Esophagus muscularis mucosa (tissue), 4 donors: Measurements from ENCODE around the gene CCRL2. TPM values are rescaled to one million over a fixed set of nuclear protein-coding genes. Genes with fewer than 3 reads are reported as not detected.
A peak's percentile ranks its signal among the peaks of the same experiment; 100 is the strongest.

Experiments
- DNase-seq: peaks from one replicate; pipeline ENCODE4 v3.0.0-alpha.2; 2017; ENCODE audit errors: extremely low spot score
- H3K27ac ChIP-seq, 4 donors: fragments of 200-600 bp; sonication (generic); replicated peaks in 1 of 4; 1 replicate in 3 of 4; 2 replicates in 1 of 4; pipeline ENCODE4 v1.5.1; 2016 to 2019; ENCODE audit warnings: mild to moderate bottlenecking in 1 of 4
- H3K27me3 ChIP-seq, 4 donors: fragments of 200-600 bp; sonication (generic); one replicate each; pipeline versions ENCODE4 v1.5.1 to v1.6.0; 2016 to 2019
- H3K36me3 ChIP-seq, 4 donors: fragments of 200-600 bp; sonication (generic); one replicate each; pipeline ENCODE4 v1.5.1; 2016 to 2019
- H3K4me1 ChIP-seq, 4 donors: fragments of 200-600 bp; sonication (generic); one replicate each; pipeline ENCODE4 v1.5.1; 2016 to 2019
- H3K4me3 ChIP-seq, 4 donors: fragments of 200-600 bp; sonication (generic); 1 replicate in 2 of 4; 2 replicates in 2 of 4; pipeline ENCODE4 v1.5.1; 2016 to 2019; ENCODE audit warnings: mild to moderate bottlenecking in 4 of 4, moderate library complexity in 1 of 4
- H3K9me3 ChIP-seq, 4 donors: fragments of 200-600 bp; sonication (generic); 1 replicate in 3 of 4; 2 replicates in 1 of 4; pipeline ENCODE4 v1.5.1; 2016 to 2019
- EP300 ChIP-seq: sonication (generic); formaldehyde crosslinking; IDR thresholded peaks from one replicate; pipeline ENCODE4 v1.6.1; 2017; ENCODE audit warnings: antibody characterized with exemption
- POLR2A ChIP-seq: fragments of 450-650 bp; IDR thresholded peaks from one replicate; pipeline ENCODE4 v1.6.1; 2017; ENCODE audit warnings: antibody characterized with exemption, moderate library complexity, mild to moderate bottlenecking, low read depth
- POLR2AphosphoS5 ChIP-seq, 2 donors: sonication (generic); formaldehyde crosslinking; IDR thresholded peaks; one replicate each; pipeline ENCODE4 v1.6.1; 2017; ENCODE audit warnings: antibody characterized with exemption in 2 of 2
- WGBS: methylation state at CpG from one replicate; pipeline ENCODE4 v1.1.5; 2018; 5-methylcytosine and 5-hydroxymethylcytosine counted together
- intact Hi-C: fragments of 100-400 bp; cut with DNase I; formaldehyde crosslinking; loops from one replicate; pipeline ENCODE4 v1.15.1; 2023
- total RNA-seq, 4 donors: library from RNA; depleted of rRNA; stranded (reverse); fragments of >200 nt; gene quantifications; one replicate each; pipeline versions ENCODE4 v1.1.0 to v1.2.1, GENCODE V29; 2016
- TF ChIP-seq, protein P1 (sequence below), 3 experiments: fragments of 200-600 bp in 2 of 3; fragments of 450-650 bp in 1 of 3; sonication (generic) in 2 of 3; IDR thresholded peaks; one replicate each; pipeline ENCODE4 v1.5.1; 2017 to 2019; ENCODE audit warnings: antibody characterized with exemption in 3 of 3, mild to moderate bottlenecking in 2 of 3, moderate library complexity in 1 of 3

CCRL2 gene
- total RNA-seq, 4 donors from 2014 or later: 1.1 to 3.0 (median 2.0) TPM

DNA sequence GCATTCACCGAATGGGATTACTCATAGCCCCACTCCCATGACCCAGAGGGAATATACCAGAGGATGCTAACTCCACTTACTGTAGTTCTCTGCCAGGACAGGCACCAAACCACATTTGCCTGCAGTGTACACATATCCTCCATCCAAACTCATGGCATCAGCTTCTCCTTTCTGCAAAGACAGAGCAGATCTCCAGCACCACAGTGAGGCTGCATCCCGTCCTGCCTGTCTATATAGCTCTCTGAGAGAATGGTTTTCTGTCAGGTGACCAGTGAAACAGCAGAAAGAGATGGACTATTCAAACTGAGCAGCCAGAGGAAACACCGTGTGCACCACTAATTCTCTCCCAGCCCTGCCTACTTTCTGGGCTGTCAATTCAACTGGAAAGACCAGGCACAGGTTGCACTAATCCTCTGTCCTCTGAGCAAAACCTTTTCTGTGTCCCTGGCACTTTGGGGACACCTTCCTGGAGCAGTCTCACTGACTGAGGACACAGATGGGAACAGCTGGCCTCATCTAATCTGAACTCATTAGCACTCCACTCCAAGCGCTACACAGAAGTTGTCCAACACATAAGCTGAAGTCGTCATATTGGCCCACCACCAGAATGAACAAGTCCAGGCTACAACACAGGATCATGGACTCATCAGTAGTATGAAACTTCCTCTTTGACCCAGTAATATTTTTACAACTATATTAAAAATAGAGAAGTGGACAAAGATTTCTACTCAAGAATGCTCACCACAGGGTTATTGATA, 40.3 kb downstream of the CCRL2 start:
- H3K9me3 ChIP-seq: no peaks in the 10 kb centered on the region
- H3K36me3 ChIP-seq: peaks cover 0 to 33% (median 0%) of the 10 kb centered on the region in 4 donors
- no peak overlapping the region for H3K27ac ChIP-seq
- peaks cover 0 to 17% (median 0%) of the 10 kb centered on the region in 4 donors for H3K27me3 ChIP-seq
- no peak for DNase-seq
- intact Hi-C loops: no loop called here
- 59% methylated on average over 5 of the region's 5 CpGs for WGBS
- H3K4me3 ChIP-seq: no peak overlapping the region
- no peaks in the 10 kb centered on the region for H3K4me1 ChIP-seq
- no peak for TF ChIP-seq POLR2AphosphoS5 (IDR thresholded peaks at IDR 0.05)
- no peak for TF ChIP-seq POLR2A
- TF ChIP-seq, protein P1, sequence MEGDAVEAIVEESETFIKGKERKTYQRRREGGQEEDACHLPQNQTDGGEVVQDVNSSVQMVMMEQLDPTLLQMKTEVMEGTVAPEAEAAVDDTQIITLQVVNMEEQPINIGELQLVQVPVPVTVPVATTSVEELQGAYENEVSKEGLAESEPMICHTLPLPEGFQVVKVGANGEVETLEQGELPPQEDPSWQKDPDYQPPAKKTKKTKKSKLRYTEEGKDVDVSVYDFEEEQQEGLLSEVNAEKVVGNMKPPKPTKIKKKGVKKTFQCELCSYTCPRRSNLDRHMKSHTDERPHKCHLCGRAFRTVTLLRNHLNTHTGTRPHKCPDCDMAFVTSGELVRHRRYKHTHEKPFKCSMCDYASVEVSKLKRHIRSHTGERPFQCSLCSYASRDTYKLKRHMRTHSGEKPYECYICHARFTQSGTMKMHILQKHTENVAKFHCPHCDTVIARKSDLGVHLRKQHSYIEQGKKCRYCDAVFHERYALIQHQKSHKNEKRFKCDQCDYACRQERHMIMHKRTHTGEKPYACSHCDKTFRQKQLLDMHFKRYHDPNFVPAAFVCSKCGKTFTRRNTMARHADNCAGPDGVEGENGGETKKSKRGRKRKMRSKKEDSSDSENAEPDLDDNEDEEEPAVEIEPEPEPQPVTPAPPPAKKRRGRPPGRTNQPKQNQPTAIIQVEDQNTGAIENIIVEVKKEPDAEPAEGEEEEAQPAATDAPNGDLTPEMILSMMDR (IDR thresholded peaks at IDR 0.05): no peak
- no peak for TF ChIP-seq EP300

DNA sequence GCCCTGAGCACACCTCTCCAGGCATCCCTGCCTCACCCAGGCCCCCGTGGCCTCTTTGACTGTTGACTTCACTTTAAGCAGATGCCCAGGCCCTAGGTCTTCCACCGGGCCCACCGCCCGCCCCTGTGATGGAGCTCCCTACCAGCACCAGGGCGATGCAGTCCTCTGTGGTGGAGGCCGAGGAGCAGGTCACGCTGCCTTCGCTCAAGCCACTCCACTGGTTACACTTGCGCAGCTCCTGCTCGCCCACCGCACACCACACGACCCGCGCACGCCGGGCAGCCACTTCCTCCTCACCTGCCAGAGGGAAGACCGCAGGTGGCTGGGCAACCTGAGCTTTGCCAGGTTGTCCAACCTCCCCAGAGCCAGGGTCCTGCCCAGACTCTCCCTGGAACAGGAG, 41.7 kb downstream of the CCRL2 start:
- 98% methylated on average over 17 of the region's 17 CpGs for WGBS
- H3K4me3 ChIP-seq: no peak overlapping the region

GRCh38 chr3:46449755-46450552, 42.9 kb downstream of the CCRL2 start:
- intact Hi-C loops: no loop called here
- Histone ChIP-seq H3K27ac (no peak overlapping the region), H3K27me3 (peaks cover 0 to 17% (median 0%) of the 10 kb centered on the region in 4 donors), H3K36me3 (peaks cover 0 to 36% (median 0%) of the 10 kb centered on the region in 4 donors), H3K4me3 (no peak overlapping the region), H3K4me1 (no peaks in the 10 kb centered on the region), H3K9me3 (no peaks in the 10 kb centered on the region)
- WGBS: 71% methylated on average over 11 of the region's 14 CpGs
- TF ChIP-seq, protein P1 (IDR thresholded peaks at IDR 0.05): peak in 2 of 3 experiments; percentile 8 to 41
- TF ChIP-seq EP300 (no peak), POLR2AphosphoS5 (IDR thresholded peaks at IDR 0.05) (no peak), POLR2A (no peak)
- DNase-seq: no peak

More for the DNA sequence above, 41.7 kb downstream of the CCRL2 start:
- intact Hi-C loops: no loop called here
- TF ChIP-seq POLR2A (no peak), POLR2AphosphoS5 (IDR thresholded peaks at IDR 0.05) (no peak), EP300 (no peak)
- TF ChIP-seq, protein P1 (IDR thresholded peaks at IDR 0.05): no peak
- no peak overlapping the region for H3K27ac ChIP-seq
- no peaks in the 10 kb centered on the region for H3K4me1 ChIP-seq
- no peak for DNase-seq
- peaks cover 0 to 17% (median 0%) of the 10 kb centered on the region in 4 donors for H3K27me3 ChIP-seq
- no peaks in the 10 kb centered on the region for H3K9me3 ChIP-seq
- peaks cover 0 to 35% (median 0%) of the 10 kb centered on the region in 4 donors for H3K36me3 ChIP-seq

DNA sequence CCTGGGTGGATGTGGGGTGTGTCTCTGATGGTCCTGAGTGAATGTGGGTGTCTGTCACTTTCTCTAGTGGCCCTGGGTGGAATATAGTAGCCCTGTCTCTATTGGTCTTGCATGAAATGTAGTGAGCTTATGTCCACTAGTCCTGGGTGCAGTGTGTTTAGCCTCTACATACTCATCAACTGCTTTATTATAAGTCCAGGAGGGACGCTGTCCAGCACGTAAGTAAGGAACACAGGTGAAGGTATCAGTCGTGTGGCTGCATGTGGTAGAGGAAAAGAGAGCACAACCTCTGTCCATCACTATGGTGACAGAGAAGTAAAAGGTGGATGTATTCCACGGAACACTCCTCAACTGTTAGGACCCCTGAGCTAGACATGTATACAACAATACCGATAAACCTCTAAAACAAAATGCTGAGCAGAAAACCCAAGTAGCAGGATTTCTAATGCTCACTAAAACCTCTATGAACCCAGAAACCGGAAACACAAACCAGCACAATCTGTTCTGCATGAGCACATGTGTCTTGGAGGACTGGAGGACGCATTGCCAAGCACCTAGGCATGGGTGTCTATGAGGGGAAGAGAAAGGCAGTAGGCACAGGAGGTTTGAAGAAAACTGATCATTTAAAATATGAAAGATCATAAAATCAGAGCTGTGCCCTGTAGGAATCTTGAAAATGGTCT, 46.6 kb downstream of the CCRL2 start:
- TF ChIP-seq POLR2AphosphoS5 (IDR thresholded peaks at IDR 0.05) (no peak), POLR2A (no peak), EP300 (no peak)
- TF ChIP-seq, protein P1 (IDR thresholded peaks at IDR 0.05): no peak
- peaks cover 0 to 38% (median 0%) of the 10 kb centered on the region in 4 donors for H3K36me3 ChIP-seq
- no peaks in the 10 kb centered on the region for H3K9me3 ChIP-seq
- DNase-seq: no peak
- 81% methylated on average over 6 of the region's 7 CpGs for WGBS
- H3K4me1 ChIP-seq: no peaks in the 10 kb centered on the region
- no peak overlapping the region for H3K27ac ChIP-seq
- peaks cover 0 to 17% (median 0%) of the 10 kb centered on the region in 4 donors for H3K27me3 ChIP-seq
- no peak overlapping the region for H3K4me3 ChIP-seq
- intact Hi-C loops: no loop called here
